ENCODE data around the gene HTRA3.

HTRA3 gene

DNA sequence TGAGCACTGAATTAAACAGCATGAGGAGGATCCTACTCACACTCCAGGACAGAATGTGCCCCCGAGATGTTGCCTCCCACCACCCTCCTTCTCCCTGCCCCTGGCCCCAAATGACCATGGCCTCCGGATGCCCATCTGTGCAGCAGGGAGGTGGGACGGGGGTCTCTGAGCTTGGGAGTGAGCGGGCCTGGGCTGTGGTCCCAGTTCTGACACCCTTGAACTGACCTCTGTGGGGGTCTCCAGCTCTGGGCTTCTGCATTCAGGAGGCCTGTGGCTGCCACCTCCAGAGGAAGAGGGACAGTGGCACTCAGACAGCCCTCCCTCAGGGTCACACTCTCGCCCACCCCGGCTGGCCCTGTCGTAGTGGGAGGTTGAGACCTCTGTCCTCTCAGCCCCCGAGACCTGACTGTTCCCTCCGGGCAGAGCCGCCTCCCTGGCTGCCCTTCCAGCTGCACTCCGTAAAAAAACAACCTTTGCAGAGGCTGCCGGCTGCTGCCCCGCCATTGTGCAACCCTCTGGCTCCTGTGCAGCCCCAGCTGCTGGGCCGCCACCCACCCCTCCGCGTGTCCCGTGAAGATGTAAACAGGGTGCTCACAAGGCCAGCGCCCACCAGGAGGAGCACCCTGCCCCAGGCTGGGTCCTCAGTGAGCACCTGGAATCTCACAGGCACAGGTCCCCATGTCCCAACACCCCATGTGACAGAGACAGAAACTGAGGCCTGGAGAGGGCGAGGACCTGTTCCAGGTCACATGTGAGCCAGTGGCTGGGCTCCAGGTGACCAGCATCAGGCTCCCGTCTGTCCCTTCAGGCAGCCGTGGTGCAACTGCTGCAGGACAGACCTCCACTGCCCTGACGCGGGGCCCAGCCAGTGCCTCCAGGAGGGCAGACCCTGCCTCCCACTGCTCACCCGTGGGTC is 39.6 kb downstream of the HTRA3 start:
- no peak for DNase-seq (ENCODE audit: low spot score)

GRCh38 chr4:8310306-8310705 is 40.8 kb downstream of the HTRA3 start:
- DNase-seq (ENCODE audit: low spot score): no peak

- no peak for DNase-seq (ENCODE audit: low spot score)
These were observed 41.8 kb downstream of the HTRA3 start for GRCh38 chr4:8311101-8312068.

GRCh38 chr4:8312069-8312445 is 42.5 kb downstream of the HTRA3 start:
- no peak for DNase-seq (ENCODE audit: low spot score)

DNA sequence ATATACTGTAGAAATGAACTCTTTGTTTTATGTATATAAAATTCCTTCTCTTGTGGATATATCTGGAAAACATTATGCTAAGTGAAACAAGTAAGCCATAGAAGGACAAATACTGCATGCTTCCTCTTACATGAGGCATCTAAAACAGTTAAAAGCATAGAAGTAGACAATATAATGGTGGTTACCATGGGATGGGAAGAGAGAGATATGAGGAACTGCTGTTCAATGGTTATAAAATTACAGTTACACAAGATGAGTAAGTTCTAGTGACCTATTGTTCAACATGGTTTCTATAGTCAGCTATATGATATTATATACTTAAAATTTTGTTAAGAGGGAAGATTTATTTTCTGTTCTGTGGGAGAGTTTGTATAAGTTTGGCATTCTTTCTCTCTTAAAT is 43.4 kb downstream of the HTRA3 start:
- DNase-seq (ENCODE audit: low spot score): no peak

- DNase-seq (ENCODE audit: low spot score): no peak
These were observed 45.2 kb downstream of the HTRA3 start for GRCh38 chr4:8314691-8315255.

DNA sequence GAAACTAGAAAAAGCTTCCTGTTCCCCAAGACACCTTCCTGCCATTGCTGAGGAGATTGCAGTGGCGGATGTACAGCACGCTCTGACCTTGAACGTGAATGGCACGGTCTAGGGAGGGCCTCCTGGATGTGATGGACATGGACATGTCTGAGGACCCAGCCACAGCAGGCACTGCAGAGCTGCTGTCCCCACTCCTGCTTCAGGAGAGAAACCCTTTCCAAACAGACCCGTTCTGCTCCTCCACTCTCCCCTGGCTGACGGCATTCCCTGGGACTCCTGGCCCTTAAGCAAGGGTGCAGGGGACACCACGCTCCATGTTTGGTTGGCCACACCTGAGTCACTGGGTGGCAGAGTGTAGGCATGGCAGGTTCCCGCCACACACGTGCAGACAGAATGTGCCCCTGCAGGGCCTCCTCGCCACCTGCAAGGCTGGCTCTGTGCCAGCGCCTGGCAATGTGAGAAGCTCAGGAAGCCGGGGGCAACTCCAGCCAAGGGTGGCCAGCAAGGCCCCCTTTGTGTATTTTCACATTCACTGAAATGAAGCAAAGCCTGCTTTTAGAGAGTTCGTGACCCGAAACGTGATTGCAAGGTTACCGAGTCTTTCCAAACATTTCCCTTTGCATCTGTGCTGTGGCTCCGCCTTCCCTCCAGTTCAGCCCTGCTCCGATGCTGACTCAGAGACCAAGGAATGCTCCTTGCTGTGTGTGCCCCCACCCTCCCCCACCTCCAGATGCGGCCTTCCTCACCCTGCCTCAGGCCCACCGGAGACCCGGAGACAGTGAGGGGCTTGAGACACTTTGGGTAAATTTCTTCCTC is 46.1 kb downstream of the HTRA3 start:
- no peak for DNase-seq (ENCODE audit: low spot score)

- no peak for DNase-seq (ENCODE audit: low spot score)
These were observed 46.8 kb downstream of the HTRA3 start for GRCh38 chr4:8316251-8316771.

DNA sequence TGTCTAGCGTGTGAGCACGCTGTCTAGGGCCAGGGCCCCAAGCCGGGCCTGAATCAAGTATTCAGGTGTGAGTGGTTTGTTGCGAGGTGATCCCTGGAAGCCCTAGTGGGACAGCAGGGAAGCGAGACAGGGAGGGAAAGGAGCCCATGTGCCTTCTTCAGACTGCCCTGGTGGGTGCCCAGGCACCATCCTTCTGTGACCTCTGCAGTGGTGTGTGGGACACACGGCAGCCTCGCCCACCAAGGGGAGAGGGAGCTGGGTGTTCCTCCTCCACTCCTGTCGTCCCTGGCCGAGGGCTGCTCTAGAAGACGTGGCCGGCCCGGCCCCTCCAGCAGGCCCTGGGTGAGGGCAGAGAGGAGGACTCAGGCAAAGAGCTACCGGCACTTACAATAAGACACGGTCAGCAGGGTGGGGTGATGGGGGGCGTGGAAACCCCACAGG is 47.4 kb downstream of the HTRA3 start:
- DNase-seq (ENCODE audit: low spot score): no peak

DNA sequence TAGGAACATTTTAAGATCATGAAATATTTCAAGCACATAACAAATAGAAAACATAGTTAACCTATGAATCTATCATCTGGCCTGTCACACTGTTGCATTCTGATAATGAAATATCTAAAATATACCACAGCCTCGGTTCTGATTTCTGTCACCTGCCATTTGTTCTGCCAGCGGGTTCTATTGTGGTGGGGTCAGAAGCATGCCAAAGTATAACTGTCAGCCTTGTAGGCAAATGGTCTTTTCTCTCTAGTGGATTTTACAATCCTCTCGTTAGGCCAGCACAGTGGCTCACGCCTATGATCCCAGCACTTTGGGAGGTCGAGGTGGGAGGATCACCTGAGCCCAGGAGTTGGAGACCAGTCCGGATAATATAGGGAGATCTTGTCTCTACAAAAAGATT is 47.9 kb downstream of the HTRA3 start:
- no peak for DNase-seq (ENCODE audit: low spot score)

DNA sequence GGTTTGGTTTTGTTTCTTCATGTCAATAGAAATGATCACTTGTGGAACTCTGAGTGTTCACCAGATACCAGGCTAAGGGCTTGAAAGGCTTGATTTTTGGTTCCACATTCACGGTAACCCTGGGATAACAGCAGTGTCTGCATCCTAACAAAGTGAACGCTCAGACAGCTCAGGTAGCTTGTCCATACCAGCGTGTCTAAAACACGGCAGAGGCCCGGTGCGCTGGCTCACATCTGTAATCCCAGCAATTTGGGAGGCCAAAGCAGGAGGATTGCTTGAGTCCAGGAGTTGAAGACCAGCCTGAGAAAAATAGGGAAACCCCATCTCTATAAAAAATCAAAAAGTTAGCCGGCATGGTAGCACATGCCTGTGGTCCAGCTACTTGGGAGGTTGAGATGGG is 49.0 kb downstream of the HTRA3 start:
- no peak for DNase-seq (ENCODE audit: low spot score)

GRCh38 chr4:8319061-8319460 is 49.5 kb downstream of the HTRA3 start:
- DNase-seq (ENCODE audit: low spot score): no peak

DNA sequence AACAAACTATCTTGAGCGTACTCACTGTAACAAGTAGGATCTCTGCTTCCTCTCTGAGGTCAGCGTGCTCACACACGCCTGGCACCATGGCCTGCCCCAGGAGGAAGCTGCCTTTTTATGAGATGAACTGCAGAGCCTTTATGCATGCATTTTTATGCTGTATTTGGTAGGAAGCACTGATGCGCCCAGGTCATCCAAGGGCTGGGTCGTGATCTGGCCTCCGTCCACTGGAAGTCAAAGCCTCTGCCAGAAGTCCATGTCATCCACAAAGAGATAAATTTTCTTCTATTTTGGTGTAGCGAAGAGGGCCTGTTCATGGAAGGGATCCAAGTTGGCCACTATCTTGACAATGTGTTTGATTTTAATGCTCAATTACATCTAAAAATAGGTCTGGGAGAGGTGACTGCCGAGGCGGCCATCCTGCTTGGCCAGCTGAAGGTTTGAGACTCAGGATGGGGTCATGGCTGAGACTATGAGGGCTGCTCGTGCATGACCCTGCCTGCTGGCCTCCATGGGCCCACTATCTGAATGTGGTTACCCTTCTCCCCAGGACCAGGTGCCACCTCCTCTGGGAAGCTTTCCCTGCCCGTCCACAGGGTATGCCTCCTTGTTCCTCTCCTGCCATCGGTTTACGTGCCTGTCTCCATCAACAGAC is 50.3 kb downstream of the HTRA3 start:
- no peak for DNase-seq (ENCODE audit: low spot score)

GRCh38 chr4:8320386-8320750 is 50.8 kb downstream of the HTRA3 start:
- DNase-seq (ENCODE audit: low spot score): no peak

DNA sequence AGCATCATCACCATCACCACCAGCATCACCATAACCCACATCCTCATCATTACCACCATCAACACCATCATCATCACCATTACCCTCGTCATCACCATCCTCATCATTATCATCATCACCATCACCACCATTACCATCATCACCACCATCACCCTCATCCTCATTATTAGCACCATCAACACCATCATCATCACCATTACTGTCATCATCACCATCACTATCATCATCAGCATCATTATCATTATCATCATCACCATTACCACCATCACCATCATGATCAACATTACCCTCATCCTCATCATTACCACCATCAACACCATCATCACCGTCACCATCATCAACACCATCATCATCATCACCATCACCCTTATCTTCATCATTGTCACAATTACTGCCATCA is 51.7 kb downstream of the HTRA3 start:
- no peak for DNase-seq (ENCODE audit: low spot score)

DNA sequence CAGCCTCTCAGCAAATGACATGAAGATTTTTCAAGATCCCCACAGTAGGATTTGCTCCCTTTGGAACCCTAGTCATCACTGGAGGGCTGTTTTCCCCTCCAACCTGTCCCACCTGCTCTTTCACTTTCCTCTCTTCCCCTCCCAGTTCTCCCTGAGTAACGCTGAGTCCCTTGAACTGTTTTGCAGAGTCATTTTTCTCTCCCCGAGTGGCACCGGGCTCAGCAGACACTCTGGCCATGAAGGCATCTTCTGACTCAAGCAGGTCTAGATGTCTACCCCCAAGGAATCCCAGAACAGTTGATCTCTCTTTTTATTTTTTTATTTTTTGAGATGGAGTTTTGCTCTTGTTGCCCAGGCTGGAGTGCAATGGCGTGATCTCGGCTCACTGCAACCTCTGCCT is 52.2 kb downstream of the HTRA3 start:
- no peak for DNase-seq (ENCODE audit: low spot score)

DNA sequence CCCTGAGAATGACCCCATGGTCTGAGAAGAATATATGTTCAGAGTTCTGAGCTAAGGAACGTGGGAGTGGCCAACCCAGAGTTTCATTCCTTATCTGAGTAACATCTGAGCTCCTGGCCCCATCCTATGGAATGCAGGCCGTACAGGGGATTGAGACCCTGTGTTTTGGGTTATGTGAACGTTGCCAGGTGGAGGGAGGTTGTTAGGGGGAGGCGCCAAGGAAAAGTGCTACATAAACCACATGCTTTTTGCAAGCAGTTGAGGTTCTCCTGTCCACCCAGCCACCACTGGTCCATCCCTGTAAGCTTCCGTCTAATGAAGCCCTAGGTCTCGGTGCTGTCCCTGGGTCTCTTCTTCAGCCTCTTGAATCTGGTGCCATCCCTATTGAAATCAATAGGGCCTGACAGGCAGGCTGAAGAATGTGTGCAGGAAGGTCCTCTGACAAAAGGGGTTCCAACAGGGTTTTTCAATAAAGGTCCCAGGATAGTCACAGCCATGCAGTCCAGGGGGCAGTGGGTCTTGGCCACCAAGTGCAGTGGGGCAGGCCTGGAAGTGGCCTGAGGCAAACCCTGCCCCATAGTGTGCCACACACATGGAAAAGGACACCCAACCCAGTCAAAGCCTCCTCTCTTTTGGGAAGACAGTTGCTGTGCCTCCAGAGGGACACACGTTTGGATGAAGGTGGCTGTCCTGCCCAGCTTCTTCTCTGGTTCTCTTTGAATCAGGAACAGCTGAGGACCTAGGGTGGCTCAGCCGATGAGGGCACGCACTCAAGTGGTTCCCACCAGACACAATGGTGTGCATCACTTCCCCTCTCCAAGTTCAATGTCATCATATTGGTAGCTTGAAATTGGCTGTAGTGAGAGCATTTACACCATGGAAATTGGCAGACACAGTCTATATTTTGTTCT is 53.5 kb downstream of the HTRA3 start:
- no peak for DNase-seq (ENCODE audit: low spot score)

DNA sequence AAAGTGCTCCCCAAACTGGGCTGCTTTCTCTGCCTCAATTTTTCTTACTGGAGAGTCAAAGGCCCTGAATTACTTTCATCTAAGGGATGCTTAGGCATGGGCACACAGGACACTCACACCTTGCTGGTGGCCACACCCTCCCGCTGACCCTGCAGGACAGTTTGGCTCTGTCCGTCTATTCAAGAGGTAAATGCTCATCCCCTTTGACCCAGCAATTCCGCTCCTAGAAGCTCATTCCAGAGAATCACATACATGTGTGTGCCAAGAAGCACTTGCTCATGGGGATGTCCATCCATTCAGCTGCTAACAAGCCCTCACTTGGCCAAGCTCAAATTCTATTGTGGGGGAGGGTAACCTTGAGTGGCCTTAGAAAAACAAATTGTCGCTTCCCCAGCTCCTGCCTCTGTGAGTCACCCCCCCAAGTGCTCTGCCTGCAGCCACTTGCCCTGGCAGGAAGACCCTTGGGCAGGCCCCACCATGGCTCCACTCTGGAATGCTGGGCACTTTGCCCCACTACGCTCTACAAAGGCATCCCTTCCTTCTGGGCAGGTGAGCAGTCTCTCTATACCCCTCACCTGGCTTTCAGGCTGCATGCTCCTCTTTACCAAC is 54.5 kb downstream of the HTRA3 start:
- no peak for DNase-seq (ENCODE audit: low spot score)

DNA sequence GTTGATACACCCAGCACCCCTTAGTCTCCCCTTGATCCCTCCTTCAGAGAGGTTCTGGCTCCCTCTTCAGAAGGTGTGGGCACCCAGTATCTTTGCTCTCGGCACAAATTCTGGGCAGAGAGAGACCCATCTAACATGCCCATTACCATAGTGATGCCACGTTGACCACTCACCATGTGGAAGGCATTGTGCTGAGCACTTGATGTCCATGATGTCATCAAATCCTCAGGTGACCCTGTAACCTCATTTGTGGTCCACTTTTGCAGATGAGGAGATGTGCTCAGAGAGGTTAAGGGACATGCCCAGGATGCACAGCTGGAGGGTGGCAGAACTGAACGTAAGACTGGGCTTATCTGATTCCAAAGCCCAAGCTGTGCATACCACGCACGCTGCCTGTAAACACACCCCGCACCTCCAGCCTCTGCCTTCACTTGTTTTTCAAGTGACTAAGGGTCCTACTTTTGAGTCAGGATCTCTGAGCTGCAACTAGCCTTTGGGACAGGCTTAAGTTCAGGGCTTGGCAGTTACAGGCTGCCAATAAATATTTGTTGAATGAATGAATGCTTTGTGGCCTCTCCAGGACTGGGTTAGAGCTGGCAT is 55.2 kb downstream of the HTRA3 start:
- DNase-seq (ENCODE audit: low spot score): no peak
